DMS 273 (cell line): Measurements from ENCODE around the gene CCDC107.

Experiments
- DNase-seq: peaks from one replicate; lab custom pipeline; 2025; ENCODE audit not compliant: unreplicated experiment; lab: John Stamatoyannopoulos, UW

CCDC107 gene

DNA sequence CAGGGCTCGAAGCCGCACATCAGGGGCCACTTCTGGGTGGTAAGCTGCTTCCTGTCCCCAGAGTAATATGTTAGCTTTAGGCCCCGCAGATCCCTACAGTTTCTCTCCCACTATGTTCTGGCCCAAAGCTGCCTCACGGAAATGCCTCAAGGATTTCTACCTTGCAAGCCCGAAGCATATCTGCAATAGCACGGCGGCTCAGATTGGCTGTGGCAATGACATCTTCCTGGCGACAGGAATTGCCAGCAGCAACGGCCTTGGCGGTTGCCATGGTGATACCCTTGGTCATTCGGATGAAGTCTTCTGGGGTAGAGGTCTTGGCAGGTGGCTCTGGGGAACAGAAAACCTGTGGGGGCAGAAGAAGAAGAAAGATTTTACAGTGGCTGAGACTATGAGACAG is 41.9 kb downstream of the CCDC107 start:
- DNase-seq = no peak

DNA sequence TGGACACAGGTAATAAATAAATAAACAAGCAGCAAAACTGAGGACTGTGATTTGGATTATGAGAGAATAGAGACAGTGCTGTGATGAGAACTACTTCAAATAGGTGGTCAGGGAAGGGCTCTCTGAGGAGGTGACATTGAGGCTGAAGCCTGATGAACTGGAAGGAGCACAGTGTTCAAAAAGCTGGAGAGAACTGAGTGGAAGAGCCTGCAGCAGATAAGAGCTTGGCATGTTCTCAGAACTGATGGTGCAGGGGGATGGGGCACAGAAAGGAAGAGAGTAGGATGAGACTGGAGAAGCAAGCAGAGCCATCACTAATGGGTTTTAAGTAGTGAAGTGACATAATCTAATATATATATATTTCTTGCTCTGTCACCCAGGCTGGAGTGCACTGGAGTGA is 42.9 kb downstream of the CCDC107 start:
- DNase-seq = no peak

DNA sequence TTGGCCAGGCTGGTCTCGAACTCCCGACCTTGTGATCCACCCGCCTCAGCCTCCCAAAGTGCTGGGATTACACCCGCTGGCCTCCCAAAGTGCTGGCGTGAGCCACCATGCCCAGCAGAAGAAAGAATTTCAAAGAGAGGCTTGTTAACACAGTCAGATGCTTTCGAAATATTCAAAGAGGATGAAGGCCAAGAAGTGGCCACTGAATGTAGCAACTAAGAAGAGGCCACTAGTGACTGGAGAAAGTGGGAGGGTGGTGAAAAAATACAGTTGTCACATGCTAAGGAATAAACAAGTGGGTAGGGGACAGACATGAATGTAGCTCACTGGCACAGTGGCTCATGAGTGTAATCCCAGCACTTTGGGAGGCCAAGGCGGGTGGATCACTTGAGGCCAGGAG is 44.6 kb downstream of the CCDC107 start:
- no peak for DNase-seq

DNA sequence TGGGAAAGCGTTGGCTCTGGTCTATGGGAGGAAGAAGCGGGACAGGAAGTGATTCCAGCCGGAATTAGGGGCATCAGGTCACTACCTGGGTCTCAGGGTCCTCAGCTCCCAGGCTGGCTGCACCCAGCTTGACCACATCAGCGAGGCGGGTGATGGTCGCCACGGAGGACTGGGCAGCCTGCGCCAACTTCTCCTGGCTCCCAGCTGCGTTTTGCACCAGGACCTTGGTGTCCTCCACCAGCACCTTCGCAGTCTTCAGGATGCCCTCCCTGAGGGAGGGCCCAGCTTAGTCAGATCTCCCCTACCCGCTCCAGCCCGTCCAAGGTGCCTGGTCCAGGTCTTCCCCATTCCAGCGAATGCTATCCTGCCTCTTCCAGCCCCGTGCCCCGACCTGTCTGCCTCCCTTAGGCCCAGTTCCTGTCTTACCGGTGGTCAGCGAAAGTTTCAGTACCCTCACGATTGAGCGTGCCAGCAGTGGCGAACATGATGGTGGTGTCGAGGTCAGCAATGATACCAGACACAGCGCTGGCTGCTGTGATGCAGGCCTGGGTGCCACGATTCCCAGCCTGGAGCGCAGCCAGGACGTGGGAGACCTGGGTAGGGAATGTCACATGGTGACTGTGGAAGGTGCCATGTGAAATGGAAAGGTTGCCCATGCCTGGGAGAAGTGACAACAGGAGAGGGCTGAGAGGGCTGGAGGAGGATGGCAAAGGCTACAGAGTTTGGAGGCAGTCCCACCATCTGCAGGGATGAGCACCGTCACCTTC is 46.0 kb downstream of the CCDC107 start:
- DNase-seq = no peak

- no peak for DNase-seq
Observed at GRCh38 chr9:35705372-35705771, 47.3 kb downstream of the CCDC107 start.

- DNase-seq = peak; percentile 13
Observed at GRCh38 chr9:35705836-35706430, 47.8 kb downstream of the CCDC107 start.

- DNase-seq = no peak
Observed at GRCh38 chr9:35706951-35707350, 48.9 kb downstream of the CCDC107 start.

DNA sequence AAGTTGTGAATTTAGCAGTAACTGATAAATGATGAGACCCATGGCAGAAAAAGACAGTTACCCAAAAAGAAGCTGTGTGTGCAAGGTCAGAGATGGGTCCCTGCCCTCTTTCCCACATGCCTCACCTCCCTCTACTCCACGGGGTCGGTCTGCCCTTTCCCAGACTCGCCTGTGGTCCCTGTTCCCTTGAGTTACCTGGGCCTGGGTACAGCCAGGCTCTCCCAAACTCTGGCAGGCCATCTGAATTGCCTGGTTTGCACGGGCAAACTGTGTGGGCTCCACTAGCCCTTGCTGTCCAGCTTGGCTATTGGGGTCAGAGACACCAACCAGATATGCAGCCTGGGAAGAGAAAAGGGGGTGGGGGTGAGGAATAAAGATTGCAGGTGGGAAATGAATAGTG is 50.1 kb downstream of the CCDC107 start:
- no peak for DNase-seq

- DNase-seq = no peak
Observed at GRCh38 chr9:35710818-35711500, 52.9 kb downstream of the CCDC107 start.
